Thymus (tissue), 11 donors: ENCODE data around the gene CLCN4. TPM values are rescaled to one million over a fixed set of nuclear protein-coding genes. Genes with fewer than 3 reads are reported as not detected.

Experiments used
- DNase-seq, 9 donors: peaks; one replicate each; pipeline ENCODE4 v3.0.0-alpha.2; 2013; ENCODE audit warnings: low spot score in 9 of 9, low read depth in 6 of 9, missing footprints in 1 of 9
- H3K27ac ChIP-seq, 2 donors: one replicate each; pipeline ENCODE4 v1.5.1; 2013; ENCODE audit warnings: control low read depth in 1 of 2, low read depth in 1 of 2, low read length in 1 of 2, mild to moderate bottlenecking in 1 of 2, moderate library complexity in 1 of 2
- H3K27me3 ChIP-seq, 2 donors: one replicate each; pipeline ENCODE4 v1.5.1; 2013; ENCODE audit warnings: low read length in 1 of 2; ENCODE audit not compliant: control insufficient read depth in 2 of 2, insufficient read depth in 1 of 2
- H3K36me3 ChIP-seq, 2 donors: one replicate each; pipeline ENCODE4 v1.5.1; 2013; ENCODE audit warnings: low read length in 1 of 2, mild to moderate bottlenecking in 1 of 2, moderate library complexity in 1 of 2; ENCODE audit not compliant: control insufficient read depth in 2 of 2, insufficient read depth in 2 of 2
- H3K4me1 ChIP-seq, 2 donors: one replicate each; pipeline ENCODE4 v1.5.1; 2013; ENCODE audit warnings: low read length in 2 of 2; ENCODE audit not compliant: control insufficient read depth in 2 of 2, insufficient read depth in 2 of 2
- H3K4me3 ChIP-seq, 2 donors: one replicate each; pipeline ENCODE4 v1.5.1; 2013; ENCODE audit warnings: low read length in 2 of 2, control low read depth in 1 of 2, mild to moderate bottlenecking in 1 of 2
- H3K9me3 ChIP-seq, 2 donors: one replicate each; pipeline ENCODE4 v1.5.1; 2013; ENCODE audit warnings: low read length in 1 of 2, mild to moderate bottlenecking in 1 of 2; ENCODE audit not compliant: control insufficient read depth in 2 of 2, insufficient read depth in 1 of 2
- WGBS: extraction: QIAGEN DNeasy Blood & Tissue Kit; methylation state at CpG from one replicate; pipeline ENCODE4 v1.1.7; 2013; 5-methylcytosine and 5-hydroxymethylcytosine counted together
- polyA plus RNA-seq: library from polyadenylated mRNA; stranded (reverse); fragments of 200-250 nt; gene quantifications from one replicate; pipeline ENCODE4 v1.2.3, GENCODE V29; 2013
- total RNA-seq: library from RNA; stranded (reverse); fragments of 120-200 nt; gene quantifications from one replicate; pipeline ENCODE4 v1.2.4, GENCODE V29; 2013
- donor health status: healthy.

The CLCN4 gene
- total and polyA plus RNA-seq, 2 donors, result 2.2 to 2.6 TPM

GRCh38 chrX:10168226-10168625 lies 11.5 kb downstream of the CLCN4 start:
- 96% methylated on average over 9 of the region's 9 CpGs for WGBS
- DNase-seq, result no peak
- H3K27ac ChIP-seq, result no peak overlapping the region

GRCh38 chrX:10169175-10169574 lies 12.4 kb downstream of the CLCN4 start:
- no peaks in the 10 kb centered on the region for H3K36me3 ChIP-seq
- peaks cover 0 to 2% of the 10 kb centered on the region in 2 donors for H3K27me3 ChIP-seq
- WGBS, result 88% methylated on average over 3 of the region's 3 CpGs
- DNase-seq, result no peak
- H3K4me3 ChIP-seq, result no peak overlapping the region
- no peak overlapping the region for H3K27ac ChIP-seq
- H3K4me1 ChIP-seq, result peaks cover 0 to 9% of the 10 kb centered on the region in 2 donors
- H3K9me3 ChIP-seq, result no peaks in the 10 kb centered on the region

More at GRCh38 chrX:10168226-10168625, 11.5 kb downstream of the CLCN4 start:
- Histone ChIP-seq H3K4me3 (no peak overlapping the region), H3K36me3 (no peaks in the 10 kb centered on the region), H3K9me3 (no peaks in the 10 kb centered on the region), H3K27me3 (peaks cover 0 to 2% of the 10 kb centered on the region in 2 donors), H3K4me1 (peaks cover 0 to 8% of the 10 kb centered on the region in 2 donors)

GRCh38 chrX:10171249-10171648 lies 14.5 kb downstream of the CLCN4 start:
- Histone ChIP-seq H3K4me3 (no peak overlapping the region), H3K27me3 (peaks cover 0 to 2% of the 10 kb centered on the region in 2 donors), H3K9me3 (no peaks in the 10 kb centered on the region), H3K27ac (no peak overlapping the region), H3K4me1 (peaks cover 0 to 9% of the 10 kb centered on the region in 2 donors), H3K36me3 (no peaks in the 10 kb centered on the region)
- 92% methylated on average over 5 of the region's 5 CpGs for WGBS
- no peak for DNase-seq

- peaks cover 0 to 3% of the 10 kb centered on the region in 2 donors for H3K4me1 ChIP-seq
- no peak overlapping the region for H3K4me3 ChIP-seq
- H3K27ac ChIP-seq, result no peak overlapping the region
- H3K9me3 ChIP-seq, result no peaks in the 10 kb centered on the region
- no peaks in the 10 kb centered on the region for H3K36me3 ChIP-seq
- DNase-seq, result no peak
- WGBS, result 88% methylated on average over 11 of the region's 11 CpGs
- peaks cover 0 to 2% of the 10 kb centered on the region in 2 donors for H3K27me3 ChIP-seq
Observed at GRCh38 chrX:10172877-10173276, 16.1 kb downstream of the CLCN4 start.

- 92% methylated on average over 19 of the region's 19 CpGs for WGBS
- peak in 2 of 9 donors; percentile 8 to 18 for DNase-seq
- no peak overlapping the region for H3K4me3 ChIP-seq
- H3K27ac ChIP-seq, result no peak overlapping the region
- no peaks in the 10 kb centered on the region for H3K36me3 ChIP-seq
- no peaks in the 10 kb centered on the region for H3K9me3 ChIP-seq
- H3K27me3 ChIP-seq, result no peaks in the 10 kb centered on the region
- peaks cover 0 to 3% of the 10 kb centered on the region in 2 donors for H3K4me1 ChIP-seq
Observed at GRCh38 chrX:10173331-10173900, 16.6 kb downstream of the CLCN4 start.

- no peak for DNase-seq
- no peak overlapping the region for H3K27ac ChIP-seq
- H3K27me3 ChIP-seq, result no peaks in the 10 kb centered on the region
- H3K36me3 ChIP-seq, result no peaks in the 10 kb centered on the region
- H3K4me3 ChIP-seq, result no peak overlapping the region
- H3K9me3 ChIP-seq, result no peaks in the 10 kb centered on the region
- WGBS, result 91% methylated on average over 9 of the region's 9 CpGs
- peaks cover 0 to 3% of the 10 kb centered on the region in 2 donors for H3K4me1 ChIP-seq
Observed at GRCh38 chrX:10174051-10174450, 17.3 kb downstream of the CLCN4 start.

GRCh38 chrX:10174810-10175209 lies 18.0 kb downstream of the CLCN4 start:
- Histone ChIP-seq H3K4me1 (peaks cover 0 to 3% of the 10 kb centered on the region in 2 donors), H3K4me3 (no peak overlapping the region), H3K27me3 (no peaks in the 10 kb centered on the region), H3K27ac (no peak overlapping the region), H3K9me3 (no peaks in the 10 kb centered on the region), H3K36me3 (no peaks in the 10 kb centered on the region)
- 95% methylated on average over 7 of the region's 7 CpGs for WGBS
- no peak for DNase-seq

- Histone ChIP-seq H3K27ac (no peak overlapping the region), H3K36me3 (no peaks in the 10 kb centered on the region), H3K4me3 (no peak overlapping the region), H3K4me1 (peaks cover 0 to 3% of the 10 kb centered on the region in 2 donors), H3K9me3 (no peaks in the 10 kb centered on the region), H3K27me3 (no peaks in the 10 kb centered on the region)
- DNase-seq, result no peak
- WGBS, result 91% methylated on average over 8 of the region's 8 CpGs
Observed at GRCh38 chrX:10175319-10175871, 18.6 kb downstream of the CLCN4 start.

- Histone ChIP-seq H3K4me3 (no peak overlapping the region), H3K4me1 (peaks cover 0 to 3% of the 10 kb centered on the region in 2 donors), H3K36me3 (no peaks in the 10 kb centered on the region), H3K27ac (peak overlapping the region in 1 of 2 donors; percentile 46), H3K27me3 (no peaks in the 10 kb centered on the region), H3K9me3 (no peaks in the 10 kb centered on the region)
- 65% methylated on average over 16 of the region's 16 CpGs for WGBS
- no peak for DNase-seq
Observed at GRCh38 chrX:10176121-10177003, 19.6 kb downstream of the CLCN4 start.
